Neutrophil (primary cell): ENCODE data around the gene HOXA11.

Experiments
- H3K27ac ChIP-seq: fragments of 200-600 bp; sonication (generic); 2 replicates; pipeline ENCODE4 v1.5.1; 2016; ENCODE audit warnings: mild to moderate bottlenecking, moderate library complexity
- H3K27me3 ChIP-seq: fragments of 200-600 bp; sonication (generic); 2 replicates; pipeline ENCODE4 v1.6.0; 2016; ENCODE audit warnings: mild to moderate bottlenecking
- H3K36me3 ChIP-seq: fragments of 200-600 bp; sonication (generic); 2 replicates; pipeline ENCODE4 v1.5.1; 2017
- H3K4me1 ChIP-seq, 2 experiments: fragments of 200-600 bp in 1 of 2; sonication (generic) in 1 of 2; 1 replicate in 1 of 2; 2 replicates in 1 of 2; pipeline versions ENCODE4 v1.5.1 to v1.6.1; 2013 to 2016; ENCODE audit warnings: low read depth in 1 of 2, low read length in 1 of 2, mild to moderate bottlenecking in 1 of 2, moderate library complexity in 1 of 2; ENCODE audit not compliant: control insufficient read depth in 1 of 2, insufficient read depth in 1 of 2
- H3K4me3 ChIP-seq, 2 experiments: fragments of 200-600 bp in 1 of 2; sonication (generic) in 1 of 2; 1 replicate in 1 of 2; 2 replicates in 1 of 2; pipeline ENCODE4 v1.5.1; 2013 to 2016; ENCODE audit warnings: low read depth in 1 of 2, low read length in 1 of 2, mild to moderate bottlenecking in 1 of 2, moderate library complexity in 1 of 2
- H3K9me3 ChIP-seq: fragments of 200-600 bp; sonication (generic); 2 replicates; pipeline ENCODE4 v1.5.1; 2016
- CTCF ChIP-seq: fragments of 200-600 bp; sonication (generic); IDR thresholded peaks from 2 replicates; pipeline ENCODE4 v1.5.1; 2016; ENCODE audit warnings: antibody characterized with exemption

The HOXA11 gene

GRCh38 chr7:27140126-27140857 is 44.7 kb downstream of the HOXA11 start:
- no peak overlapping the region for H3K4me3 ChIP-seq
- H3K36me3 ChIP-seq, result no peaks in the 10 kb centered on the region
- no peak for TF ChIP-seq CTCF
- no peak overlapping the region for H3K27ac ChIP-seq
- H3K27me3 ChIP-seq, result peaks cover 75% of the 10 kb centered on the region
- no peaks in the 10 kb centered on the region for H3K9me3 ChIP-seq
- H3K4me1 ChIP-seq, result peaks cover 4 to 8% of the 10 kb centered on the region in 2 experiments

GRCh38 chr7:27139334-27140125 is 45.5 kb downstream of the HOXA11 start:
- Histone ChIP-seq H3K4me3 (no peak overlapping the region), H3K4me1 (peaks cover 12 to 15% of the 10 kb centered on the region in 2 experiments), H3K36me3 (no peaks in the 10 kb centered on the region), H3K9me3 (no peaks in the 10 kb centered on the region), H3K27ac (no peak overlapping the region), H3K27me3 (peaks cover 69% of the 10 kb centered on the region)
- no peak for TF ChIP-seq CTCF

- no peak for TF ChIP-seq CTCF
- H3K4me3 ChIP-seq, result no peak overlapping the region
- H3K27ac ChIP-seq, result no peak overlapping the region
- H3K36me3 ChIP-seq, result no peaks in the 10 kb centered on the region
- H3K27me3 ChIP-seq, result peaks cover 63% of the 10 kb centered on the region
- peaks cover 17 to 21% of the 10 kb centered on the region in 2 experiments for H3K4me1 ChIP-seq
- no peaks in the 10 kb centered on the region for H3K9me3 ChIP-seq
Measured at GRCh38 chr7:27138985-27139333, 46.1 kb downstream of the HOXA11 start.

- no peaks in the 10 kb centered on the region for H3K36me3 ChIP-seq
- H3K4me1 ChIP-seq, result peaks cover 19 to 25% of the 10 kb centered on the region in 2 experiments
- H3K4me3 ChIP-seq, result no peak overlapping the region
- TF ChIP-seq CTCF, result no peak
- no peaks in the 10 kb centered on the region for H3K9me3 ChIP-seq
- no peak overlapping the region for H3K27ac ChIP-seq
- peaks cover 59% of the 10 kb centered on the region for H3K27me3 ChIP-seq
Measured at GRCh38 chr7:27138472-27138871, 46.6 kb downstream of the HOXA11 start.

GRCh38 chr7:27137640-27138315 is 47.3 kb downstream of the HOXA11 start:
- Histone ChIP-seq H3K27me3 (peaks cover 59% of the 10 kb centered on the region), H3K9me3 (no peaks in the 10 kb centered on the region), H3K4me1 (peaks cover 19 to 25% of the 10 kb centered on the region in 2 experiments), H3K36me3 (no peaks in the 10 kb centered on the region), H3K27ac (no peak overlapping the region), H3K4me3 (no peak overlapping the region)
- no peak for TF ChIP-seq CTCF
